ENCODE measurements around the gene CCR7.

CCR7 gene

DNA sequence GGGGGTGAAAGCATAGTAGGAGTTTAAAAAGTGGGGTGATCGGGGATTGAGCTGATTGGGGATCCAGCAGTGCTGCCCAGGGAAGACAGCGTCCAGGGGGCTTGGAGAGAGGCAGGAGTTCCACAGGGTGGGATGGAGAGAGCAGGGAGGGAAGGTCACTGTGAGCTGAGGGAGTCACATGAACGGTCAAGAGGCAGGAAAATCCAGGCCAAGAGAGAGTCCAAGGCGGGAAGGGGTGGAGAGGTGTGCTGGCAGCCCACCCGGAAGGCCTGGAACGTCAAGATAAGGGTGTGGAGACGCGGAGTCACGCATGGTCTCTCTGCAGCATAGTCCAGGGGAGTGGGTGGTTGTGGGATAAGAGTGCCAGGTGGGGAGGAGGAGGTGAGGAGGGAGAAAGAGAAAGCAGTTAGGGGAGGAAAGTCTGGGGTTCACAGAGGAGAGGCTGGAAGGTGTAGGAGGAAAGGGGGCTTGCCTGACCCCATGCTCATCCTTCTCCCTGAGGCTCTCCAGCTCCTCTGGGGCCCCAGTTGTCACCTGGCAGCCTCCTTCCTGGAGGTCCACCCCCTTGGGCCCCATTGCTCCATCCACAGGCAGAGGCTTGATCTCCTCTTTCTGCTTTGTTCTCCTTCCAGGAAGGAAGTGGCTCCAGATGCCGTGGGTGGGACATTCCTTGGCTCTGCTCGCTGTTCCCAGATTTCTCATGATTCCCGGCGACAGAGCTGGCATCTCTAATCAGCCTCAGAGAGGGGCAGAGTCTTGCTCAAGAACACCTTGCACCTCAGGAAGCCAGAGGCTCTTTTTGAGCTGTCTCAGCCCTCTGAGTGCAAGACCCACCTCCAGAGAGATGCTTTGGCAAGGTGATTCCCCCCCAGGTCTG, 28.7 kb downstream of the CCR7 start:
- Histone ChIP-seq H3K27me3 (ENCODE audit: control insufficient read depth, insufficient read depth, low read length) (peaks cover 5% of the 10 kb centered on the region; the same call in 1 of the 2 replicates), H3K36me3 (ENCODE audit: control insufficient read depth, insufficient read depth, low read length) (no peaks in the 10 kb centered on the region), H3K4me1 (ENCODE audit: control insufficient read depth, insufficient read depth, low read length) (peaks cover 26% of the 10 kb centered on the region; the same call in 1 of the 2 replicates), H3K9ac (ENCODE audit: low read length) (no peak overlapping the region), H3K4me3 (ENCODE audit: low read depth, low read length) (no peak overlapping the region), H3K9me3 (ENCODE audit: control insufficient read depth, insufficient read depth, low read depth, low read length) (no peaks in the 10 kb centered on the region), H3K27ac (ENCODE audit: low read depth, low read length) (no peak overlapping the region)

DNA sequence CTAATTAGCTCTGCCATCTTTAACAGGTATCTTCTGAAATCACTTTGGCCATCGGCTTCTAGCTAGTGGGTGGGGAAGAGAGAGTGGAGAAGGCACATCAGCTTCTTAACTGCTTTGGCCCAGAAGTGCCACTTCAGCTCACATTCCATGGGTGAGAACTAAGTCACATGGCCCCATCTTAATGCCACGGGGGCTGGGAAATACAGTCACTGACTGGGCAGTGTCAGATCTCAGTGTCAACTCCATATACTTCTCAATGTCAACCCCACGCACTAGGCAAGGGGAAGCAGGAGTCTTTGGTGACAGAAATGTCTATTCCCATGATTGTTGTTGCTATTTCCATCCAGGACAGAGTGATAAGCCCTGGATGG, 29.4 kb downstream of the CCR7 start:
- H3K4me1 ChIP-seq (ENCODE audit: control insufficient read depth, insufficient read depth, low read length): peaks cover 27% of the 10 kb centered on the region; the same call in 1 of the 2 replicates
- H3K4me3 ChIP-seq (ENCODE audit: low read depth, low read length): no peak overlapping the region
- H3K27me3 ChIP-seq (ENCODE audit: control insufficient read depth, insufficient read depth, low read length): peaks cover 5% of the 10 kb centered on the region; the same call in 1 of the 2 replicates
- no peaks in the 10 kb centered on the region for H3K36me3 ChIP-seq (ENCODE audit: control insufficient read depth, insufficient read depth, low read length)
- no peak overlapping the region for H3K9ac ChIP-seq (ENCODE audit: low read length)
- H3K27ac ChIP-seq (ENCODE audit: low read depth, low read length): no peak overlapping the region
- H3K9me3 ChIP-seq (ENCODE audit: control insufficient read depth, insufficient read depth, low read depth, low read length): no peaks in the 10 kb centered on the region

DNA sequence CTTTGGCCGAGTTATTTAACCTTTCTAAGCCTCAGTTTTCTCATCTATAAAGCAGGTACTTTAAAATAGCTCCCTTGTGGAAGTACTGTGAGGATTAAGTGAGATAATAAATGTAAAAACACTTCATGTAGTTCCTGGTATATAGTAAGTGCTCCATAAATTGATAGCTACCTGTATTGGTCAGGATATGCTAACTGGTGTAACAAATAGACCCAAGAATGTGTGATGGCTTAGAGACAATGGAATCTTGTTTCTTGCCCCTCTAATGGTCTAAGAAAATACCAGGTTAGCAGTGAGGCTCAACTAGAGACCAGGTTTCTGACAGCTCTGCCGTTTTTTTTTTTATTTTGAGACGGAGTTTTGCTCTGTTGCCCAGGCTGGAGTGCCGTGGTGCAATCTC, 29.8 kb downstream of the CCR7 start:
- H3K9ac ChIP-seq (ENCODE audit: low read length): no peak overlapping the region
- H3K27me3 ChIP-seq (ENCODE audit: control insufficient read depth, insufficient read depth, low read length): peaks cover 5% of the 10 kb centered on the region; the same call in 1 of the 2 replicates
- peaks cover 32% of the 10 kb centered on the region; the same call in 1 of the 2 replicates for H3K4me1 ChIP-seq (ENCODE audit: control insufficient read depth, insufficient read depth, low read length)
- H3K27ac ChIP-seq (ENCODE audit: low read depth, low read length): no peak overlapping the region
- H3K4me3 ChIP-seq (ENCODE audit: low read depth, low read length): no peak overlapping the region
- H3K9me3 ChIP-seq (ENCODE audit: control insufficient read depth, insufficient read depth, low read depth, low read length): no peaks in the 10 kb centered on the region
- no peaks in the 10 kb centered on the region for H3K36me3 ChIP-seq (ENCODE audit: control insufficient read depth, insufficient read depth, low read length)

DNA sequence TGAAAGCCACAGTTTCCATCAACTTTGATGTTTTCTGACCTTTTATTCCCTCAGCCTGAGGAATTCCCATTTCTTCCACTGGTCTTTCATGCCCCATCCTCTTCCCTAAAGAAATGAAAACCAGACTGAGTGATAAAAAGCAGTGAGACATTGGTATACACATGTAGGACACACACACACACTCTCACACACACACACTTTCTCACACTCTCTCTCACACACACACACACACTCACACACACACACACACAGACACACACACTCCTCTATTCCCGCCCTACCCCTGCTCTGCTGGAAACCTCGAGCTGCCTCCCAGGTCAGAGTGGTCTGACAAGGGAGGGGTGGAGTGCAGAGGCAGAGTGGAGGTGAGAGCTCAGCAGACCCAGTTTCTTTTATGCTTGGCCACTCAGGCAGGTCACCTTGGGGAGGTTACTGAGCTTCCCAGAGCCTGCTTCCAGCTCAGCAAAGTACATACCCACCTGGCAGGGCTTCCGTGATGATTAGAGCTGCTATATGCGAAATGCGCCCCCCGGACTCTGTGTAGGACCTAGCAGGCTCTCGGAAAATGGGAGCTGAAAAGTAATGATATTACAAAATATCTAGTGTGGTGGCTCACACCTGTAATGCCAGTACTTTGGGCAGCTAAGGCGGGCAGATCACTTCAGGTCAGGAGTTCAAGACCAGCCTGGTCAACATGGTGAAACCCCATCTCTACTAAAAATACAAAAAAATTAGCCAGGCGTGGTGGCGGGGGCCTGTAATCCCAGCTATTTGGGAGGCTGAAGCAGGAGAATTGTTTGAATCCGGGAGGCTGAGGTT, 30.7 kb downstream of the CCR7 start:
- H3K27me3 ChIP-seq (ENCODE audit: control insufficient read depth, insufficient read depth, low read length): peaks cover 5% of the 10 kb centered on the region; the same call in 1 of the 2 replicates
- no peak overlapping the region for H3K27ac ChIP-seq (ENCODE audit: low read depth, low read length)
- no peaks in the 10 kb centered on the region for H3K9me3 ChIP-seq (ENCODE audit: control insufficient read depth, insufficient read depth, low read depth, low read length)
- no peak overlapping the region for H3K4me3 ChIP-seq (ENCODE audit: low read depth, low read length)
- H3K4me1 ChIP-seq (ENCODE audit: control insufficient read depth, insufficient read depth, low read length): peaks cover 29% of the 10 kb centered on the region; the same call in 1 of the 2 replicates
- no peaks in the 10 kb centered on the region for H3K36me3 ChIP-seq (ENCODE audit: control insufficient read depth, insufficient read depth, low read length)
- H3K9ac ChIP-seq (ENCODE audit: low read length): no peak overlapping the region

DNA sequence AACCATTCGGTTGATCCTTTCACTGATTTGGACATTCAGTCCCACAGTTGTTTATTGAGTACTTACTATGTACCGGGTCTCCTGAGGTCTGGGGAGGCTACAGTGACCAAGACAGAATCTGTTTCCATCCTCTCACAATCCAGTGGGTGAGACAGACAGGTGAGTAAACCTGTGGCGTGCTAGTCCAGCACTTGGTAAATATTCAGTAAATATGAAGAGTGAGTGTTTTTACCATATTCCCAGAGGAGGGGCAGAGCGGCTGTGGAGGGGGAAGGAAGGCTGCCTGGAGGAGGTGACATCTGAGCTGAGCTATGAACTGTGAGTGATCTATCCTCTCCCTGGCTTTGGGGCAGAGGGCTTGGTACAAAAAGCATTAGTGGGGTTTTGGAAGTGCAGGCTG, 31.4 kb downstream of the CCR7 start:
- Histone ChIP-seq H3K4me1 (ENCODE audit: control insufficient read depth, insufficient read depth, low read length) (peaks cover 29% of the 10 kb centered on the region; the same call in 1 of the 2 replicates), H3K27me3 (ENCODE audit: control insufficient read depth, insufficient read depth, low read length) (peaks cover 5% of the 10 kb centered on the region; the same call in 1 of the 2 replicates), H3K27ac (ENCODE audit: low read depth, low read length) (no peak overlapping the region), H3K9me3 (ENCODE audit: control insufficient read depth, insufficient read depth, low read depth, low read length) (no peaks in the 10 kb centered on the region), H3K9ac (ENCODE audit: low read length) (no peak overlapping the region), H3K4me3 (ENCODE audit: low read depth, low read length) (no peak overlapping the region), H3K36me3 (ENCODE audit: control insufficient read depth, insufficient read depth, low read length) (no peaks in the 10 kb centered on the region)

DNA sequence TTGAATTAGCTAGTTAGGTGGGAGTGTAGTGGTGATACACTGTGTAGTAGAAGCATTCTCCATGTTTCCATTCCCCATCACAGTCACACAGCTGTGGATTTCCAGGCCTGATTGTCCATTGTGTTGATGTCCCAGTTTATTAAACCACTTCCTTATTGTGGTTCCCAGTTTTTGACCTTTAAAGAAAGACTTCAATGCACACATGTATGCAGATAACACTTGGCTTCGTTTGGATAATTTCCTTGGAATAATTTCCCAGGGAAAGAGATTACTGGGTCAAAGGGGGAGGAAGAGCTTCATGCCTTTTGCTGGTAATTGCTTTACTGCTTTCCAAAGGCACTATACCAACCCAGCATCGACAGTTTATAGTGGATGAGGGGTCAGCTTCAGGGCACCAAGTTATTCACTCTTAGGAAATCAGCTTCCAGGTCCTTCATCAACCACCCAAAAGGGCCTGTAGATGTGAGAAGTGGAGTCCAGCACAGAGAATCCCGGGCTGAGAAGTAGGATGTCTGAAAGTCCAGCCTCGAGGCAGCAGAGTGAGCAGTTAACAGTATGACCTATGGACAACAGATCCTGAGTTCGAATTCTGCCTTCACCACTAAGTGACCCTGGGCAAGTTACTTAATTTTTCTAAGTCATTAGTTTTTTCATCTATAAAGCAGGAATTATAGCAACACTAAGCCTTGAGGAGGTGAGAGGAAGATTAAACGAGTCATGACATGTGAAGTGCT, 32.6 kb downstream of the CCR7 start:
- Histone ChIP-seq H3K4me3 (ENCODE audit: low read depth, low read length) (no peak overlapping the region), H3K27ac (ENCODE audit: low read depth, low read length) (no peak overlapping the region), H3K27me3 (ENCODE audit: control insufficient read depth, insufficient read depth, low read length) (no peaks in the 10 kb centered on the region), H3K4me1 (ENCODE audit: control insufficient read depth, insufficient read depth, low read length) (peaks cover 29% of the 10 kb centered on the region; the same call in 1 of the 2 replicates), H3K36me3 (ENCODE audit: control insufficient read depth, insufficient read depth, low read length) (no peaks in the 10 kb centered on the region), H3K9me3 (ENCODE audit: control insufficient read depth, insufficient read depth, low read depth, low read length) (no peaks in the 10 kb centered on the region), H3K9ac (ENCODE audit: low read length) (no peak overlapping the region)

DNA sequence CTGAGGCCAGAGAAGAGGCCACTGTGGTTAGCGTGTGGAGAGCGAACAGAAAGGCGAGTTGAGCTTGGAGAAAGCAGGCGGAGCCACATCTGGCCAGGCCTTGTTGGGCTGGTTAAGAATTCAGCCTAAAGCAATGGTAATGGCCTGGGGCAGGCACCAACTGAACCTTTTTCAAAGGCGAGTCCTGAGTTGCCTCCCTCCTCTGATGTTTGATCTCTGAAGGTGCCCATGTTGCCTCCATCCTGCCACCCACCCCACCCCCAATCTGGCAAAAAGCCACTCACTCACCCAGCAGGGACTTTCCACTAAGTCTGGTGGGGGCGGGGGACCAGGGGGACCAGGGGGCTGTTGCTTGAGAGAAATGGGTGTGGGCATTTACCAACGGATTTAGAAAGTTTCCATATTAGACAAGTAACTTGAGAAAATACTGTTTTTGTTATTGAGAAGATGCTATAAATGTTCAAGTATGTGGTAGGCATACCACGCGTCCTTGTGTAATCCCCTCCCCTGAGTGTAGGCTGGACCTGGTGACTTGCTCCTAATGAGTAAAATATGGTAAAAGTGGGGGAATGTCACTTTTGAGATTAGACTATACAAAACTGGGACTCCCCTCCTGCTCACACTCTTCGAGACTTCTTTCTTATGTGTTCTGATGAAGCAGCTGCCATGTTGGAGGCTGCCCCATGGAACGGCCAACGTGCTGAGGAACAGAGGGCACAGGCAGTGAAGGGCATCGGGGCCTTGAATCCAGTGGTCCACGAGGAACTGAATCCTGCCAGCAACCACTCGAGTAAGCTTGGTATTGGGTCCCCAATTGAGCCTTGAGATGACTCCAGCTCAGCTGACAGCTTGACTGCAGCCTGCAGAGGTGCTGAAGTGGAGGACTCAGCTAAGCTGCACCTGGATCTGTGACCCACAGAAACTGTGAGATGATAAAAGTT, 34.0 kb downstream of the CCR7 start:
- H3K27me3 ChIP-seq (ENCODE audit: control insufficient read depth, insufficient read depth, low read length): no peaks in the 10 kb centered on the region
- no peak overlapping the region for H3K27ac ChIP-seq (ENCODE audit: low read depth, low read length)
- H3K4me3 ChIP-seq (ENCODE audit: low read depth, low read length): no peak overlapping the region
- H3K36me3 ChIP-seq (ENCODE audit: control insufficient read depth, insufficient read depth, low read length): no peaks in the 10 kb centered on the region
- peaks cover 28% of the 10 kb centered on the region; the same call in 1 of the 2 replicates for H3K4me1 ChIP-seq (ENCODE audit: control insufficient read depth, insufficient read depth, low read length)
- no peak overlapping the region for H3K9ac ChIP-seq (ENCODE audit: low read length)
- no peaks in the 10 kb centered on the region for H3K9me3 ChIP-seq (ENCODE audit: control insufficient read depth, insufficient read depth, low read depth, low read length)

DNA sequence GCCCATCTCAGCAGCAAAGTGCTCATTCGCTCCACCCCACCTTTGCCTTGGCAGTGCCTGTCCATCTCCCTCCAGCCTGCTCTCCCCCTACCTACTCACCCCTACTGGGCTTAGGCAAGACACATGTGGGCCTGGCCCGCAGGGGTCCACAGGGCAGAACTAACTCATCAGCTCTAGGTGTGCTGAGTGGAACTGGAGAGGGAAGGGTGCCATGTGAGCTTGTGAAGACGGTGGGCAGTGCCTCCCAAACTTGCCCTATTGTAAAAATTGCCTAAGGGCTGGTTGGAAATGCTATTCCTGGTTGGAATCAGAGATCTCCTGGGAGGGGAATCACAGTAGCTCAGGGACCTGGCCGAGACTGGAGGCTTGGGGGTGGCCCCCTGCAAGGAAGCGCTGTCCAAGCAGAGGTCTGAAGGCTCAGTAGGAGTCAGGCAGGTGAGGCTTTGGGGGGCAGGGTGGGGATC, 34.7 kb downstream of the CCR7 start:
- H3K27ac ChIP-seq (ENCODE audit: low read depth, low read length): no peak overlapping the region
- H3K4me1 ChIP-seq (ENCODE audit: control insufficient read depth, insufficient read depth, low read length): peaks cover 26% of the 10 kb centered on the region; the same call in 1 of the 2 replicates
- H3K9me3 ChIP-seq (ENCODE audit: control insufficient read depth, insufficient read depth, low read depth, low read length): peaks cover 1% of the 10 kb centered on the region; the same call in 1 of the 2 replicates
- no peak overlapping the region for H3K4me3 ChIP-seq (ENCODE audit: low read depth, low read length)
- no peak overlapping the region for H3K9ac ChIP-seq (ENCODE audit: low read length)
- H3K27me3 ChIP-seq (ENCODE audit: control insufficient read depth, insufficient read depth, low read length): no peaks in the 10 kb centered on the region
- H3K36me3 ChIP-seq (ENCODE audit: control insufficient read depth, insufficient read depth, low read length): no peaks in the 10 kb centered on the region

DNA sequence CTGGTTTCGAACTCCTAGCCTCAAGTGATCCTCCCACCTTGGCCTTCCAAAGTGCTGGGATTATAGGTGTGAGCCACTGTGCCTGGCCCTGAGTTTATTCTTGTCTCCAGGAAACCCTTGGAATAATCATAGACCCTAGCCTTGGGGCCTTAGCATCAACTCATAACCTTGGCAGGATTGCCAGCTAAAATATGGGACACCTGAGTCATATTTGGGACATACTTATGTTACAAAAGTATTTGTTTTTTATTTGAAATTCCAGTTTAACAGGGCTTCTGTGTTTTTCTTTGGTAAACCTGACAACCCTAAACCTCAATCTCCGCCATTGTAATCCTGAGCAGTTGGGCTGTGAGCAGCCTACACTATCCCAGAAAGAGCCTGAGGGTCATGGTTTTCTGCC, 35.3 kb downstream of the CCR7 start:
- H3K27me3 ChIP-seq (ENCODE audit: control insufficient read depth, insufficient read depth, low read length): no peaks in the 10 kb centered on the region
- peaks cover 5% of the 10 kb centered on the region; the same call in 1 of the 2 replicates for H3K9me3 ChIP-seq (ENCODE audit: control insufficient read depth, insufficient read depth, low read depth, low read length)
- no peak overlapping the region for H3K27ac ChIP-seq (ENCODE audit: low read depth, low read length)
- no peaks in the 10 kb centered on the region for H3K36me3 ChIP-seq (ENCODE audit: control insufficient read depth, insufficient read depth, low read length)
- peaks cover 26% of the 10 kb centered on the region; the same call in 1 of the 2 replicates for H3K4me1 ChIP-seq (ENCODE audit: control insufficient read depth, insufficient read depth, low read length)
- H3K9ac ChIP-seq (ENCODE audit: low read length): no peak overlapping the region
- no peak overlapping the region for H3K4me3 ChIP-seq (ENCODE audit: low read depth, low read length)

All from HUES6 (cell line).